ENCODE results near the gene FABP1.

- TF ChIP-seq CTCF (conservative IDR thresholded peaks at IDR 0.05) (no peak), ZFX (IDR thresholded peaks at IDR 0.05) (no peak)
Measured at GRCh38 chr2:88139203-88139702, 11.4 kb upstream of the FABP1 start.
